ENCODE results near the gene ADGRF3. TPM values are rescaled to one million over a fixed set of nuclear protein-coding genes. Genes with fewer than 3 reads are reported as not detected.

ADGRF3 gene
- total and polyA plus RNA-seq, 2 of the 13 experiments (the other 11 are each of a cell fraction or from before 2014, with no cell fraction given) = 0.40 to 1.5 TPM

DNA sequence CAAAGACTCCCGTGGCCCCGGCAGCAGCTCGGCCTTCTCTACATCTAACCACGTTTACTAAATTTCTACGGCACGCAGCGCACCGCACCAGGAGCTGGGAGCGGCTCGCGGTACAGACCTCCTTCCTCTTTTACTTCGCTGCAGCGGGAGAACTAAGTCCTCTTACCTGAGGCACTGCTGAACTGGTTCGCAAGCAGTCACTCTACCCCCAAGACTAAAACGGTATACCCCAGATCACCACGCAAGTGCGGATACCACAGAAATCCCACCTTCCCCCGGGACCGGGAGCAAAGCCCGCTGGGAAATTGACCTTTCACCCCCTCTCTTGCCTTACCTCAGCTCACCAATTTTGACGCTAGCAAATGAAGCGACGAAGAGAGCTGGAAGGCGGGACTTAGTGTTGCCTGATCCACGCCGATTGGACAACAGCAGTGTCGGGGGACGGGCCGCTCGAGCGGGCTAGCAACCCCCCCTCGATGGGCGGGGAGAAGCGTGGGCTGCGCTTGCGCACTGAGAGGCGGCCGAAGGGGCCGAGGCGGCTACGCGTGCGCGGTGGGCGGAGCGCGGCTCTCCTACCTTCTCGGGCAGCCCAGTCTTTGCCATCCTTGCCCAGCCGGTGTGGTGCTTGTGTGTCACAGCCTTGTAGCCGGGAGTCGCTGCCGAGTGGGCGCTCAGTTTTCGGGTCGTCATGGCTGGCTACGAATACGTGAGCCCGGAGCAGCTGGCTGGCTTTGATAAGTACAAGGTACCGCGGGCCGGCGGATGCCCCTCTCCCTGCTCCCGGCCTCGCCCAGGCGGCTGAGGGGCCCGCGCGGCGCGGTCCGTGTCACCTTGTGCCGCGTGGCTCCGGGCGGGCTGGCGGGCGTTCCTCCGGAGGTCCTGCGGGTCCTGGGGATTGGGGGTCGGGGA lies 790 bp downstream of the ADGRF3 start, which contains the start of gene SELENOI (continued):
- TF ChIP-seq CREM (IDR thresholded peaks at IDR 0.05) (peak; percentile 96), CREM (CRISPR knock-in tag; IDR thresholded peaks at IDR 0.05) (no peak), ARNT (IDR thresholded peaks at IDR 0.05) (no peak), HDAC1 (CRISPR knock-in tag; IDR thresholded peaks at IDR 0.05) (peak; percentile 89), ELF4 (CRISPR knock-in tag; IDR thresholded peaks at IDR 0.05; ENCODE audit: borderline replicate concordance) (peak; percentile 73; the same call in 1 of the 2 replicates), ZBTB3 (CRISPR knock-in tag; IDR thresholded peaks at IDR 0.05; ENCODE audit: borderline replicate concordance, low read depth) (0 out of 2 replicates have a peak, but pooled peaks have one; percentile 26), HOMEZ (CRISPR knock-in tag; IDR thresholded peaks at IDR 0.05; ENCODE audit: low read depth) (peak; percentile 93; the same call in 1 of the 2 replicates), TCF7L2 (IDR thresholded peaks at IDR 0.05; ENCODE audit: low read depth, low read length) (no peak), ZNF124 (CRISPR knock-in tag; IDR thresholded peaks at IDR 0.05) (no peak), TEAD2 (CRISPR knock-in tag; IDR thresholded peaks at IDR 0.05) (no peak), POLR2G (IDR thresholded peaks at IDR 0.05; ENCODE audit: low read depth, low read length) (peak; percentile 99), GZF1 (CRISPR knock-in tag; IDR thresholded peaks at IDR 0.05) (no peak; the same call in 1 of the 2 replicates), KAT8 (CRISPR knock-in tag; IDR thresholded peaks at IDR 0.05) (peak; percentile 95), ZNF331 (CRISPR knock-in tag; IDR thresholded peaks at IDR 0.05) (peak; percentile 56), SP2 (CRISPR knock-in tag; IDR thresholded peaks at IDR 0.05) (peak; percentile 98), KLF15 (CRISPR knock-in tag; IDR thresholded peaks at IDR 0.05; ENCODE audit: borderline replicate concordance) (peak; percentile 68; the same call in 1 of the 2 replicates), ZNF383 (CRISPR knock-in tag; IDR thresholded peaks at IDR 0.05; ENCODE audit: borderline replicate concordance) (no peak), POLR2AphosphoS2 (IDR thresholded peaks at IDR 0.05; ENCODE audit: low read depth, low read length) (peak; percentile 92), KLF6 (CRISPR knock-in tag; IDR thresholded peaks at IDR 0.05) (peak; percentile 79), CBX2 (IDR thresholded peaks at IDR 0.05; ENCODE audit: low read depth, low read length) (no peak), CBX2 (CRISPR knock-in tag; IDR thresholded peaks at IDR 0.05; ENCODE audit: low read depth) (0 out of 2 replicates have a peak, but pooled peaks have one; percentile 53), ARHGAP35 (CRISPR knock-in tag; IDR thresholded peaks at IDR 0.05; ENCODE audit: borderline replicate concordance) (no peak; the same call in 1 of the 2 replicates), SSRP1 (CRISPR knock-in tag; IDR thresholded peaks at IDR 0.05) (peak; percentile 24; the same call in 1 of the 2 replicates), SIN3B (IDR thresholded peaks at IDR 0.05; ENCODE audit: low read length) (peak; percentile 66), LCORL (IDR thresholded peaks at IDR 0.05) (no peak), LCORL (CRISPR knock-in tag; IDR thresholded peaks at IDR 0.05) (peak; percentile 55), ZNF672 (CRISPR knock-in tag; IDR thresholded peaks at IDR 0.05) (no peak), ZNF552 (CRISPR knock-in tag; IDR thresholded peaks at IDR 0.05; ENCODE audit: borderline replicate concordance) (peak; percentile 26)
- TF ChIP-seq, protein P1, sequence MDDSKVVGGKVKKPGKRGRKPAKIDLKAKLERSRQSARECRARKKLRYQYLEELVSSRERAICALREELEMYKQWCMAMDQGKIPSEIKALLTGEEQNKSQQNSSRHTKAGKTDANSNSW (CRISPR knock-in tag; IDR thresholded peaks at IDR 0.05; ENCODE audit: borderline replicate concordance) = no peak; the same call in none of the 2 replicates
- TF ChIP-seq, protein P2, sequence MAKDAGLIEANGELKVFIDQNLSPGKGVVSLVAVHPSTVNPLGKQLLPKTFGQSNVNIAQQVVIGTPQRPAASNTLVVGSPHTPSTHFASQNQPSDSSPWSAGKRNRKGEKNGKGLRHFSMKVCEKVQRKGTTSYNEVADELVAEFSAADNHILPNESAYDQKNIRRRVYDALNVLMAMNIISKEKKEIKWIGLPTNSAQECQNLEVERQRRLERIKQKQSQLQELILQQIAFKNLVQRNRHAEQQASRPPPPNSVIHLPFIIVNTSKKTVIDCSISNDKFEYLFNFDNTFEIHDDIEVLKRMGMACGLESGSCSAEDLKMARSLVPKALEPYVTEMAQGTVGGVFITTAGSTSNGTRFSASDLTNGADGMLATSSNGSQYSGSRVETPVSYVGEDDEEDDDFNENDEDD (CRISPR knock-in tag; IDR thresholded peaks at IDR 0.05; ENCODE audit: borderline replicate concordance) = peak; percentile 47; the same call in 1 of the 2 replicates
